Measurements from ENCODE around the gene PGLYRP4. TPM values are rescaled to one million over a fixed set of nuclear protein-coding genes. Genes with fewer than 3 reads are reported as not detected.

The PGLYRP4 gene
- total RNA-seq: not detected in 2 replicates

GRCh38 chr1:153348511-153349362 lies at the start of gene PGLYRP4:
TSS of gene PGLYRP4 (minus strand) at chr1:153348841. CDS start at chr1:153347932, 909 bp downstream.
- Mint-ChIP-seq H3K27ac (no peak within 1 kb of the TSS), H3K4me1 (ENCODE audit: low read depth) (peaks cover 27% of the 10 kb centered on the region), H3K36me3 (ENCODE audit: low read depth) (no peaks in the 10 kb centered on the region), H3K27me3 (ENCODE audit: insufficient read depth) (peaks cover 27% of the 10 kb centered on the region), H3K4me3 (no peak within 1 kb of the TSS), H3K9me3 (no peaks in the 10 kb centered on the region)
- DNase-seq (ENCODE audit: low spot score): no peak
- intact Hi-C loops (cut with micrococcal nuclease): no loop called here

GRCh38 chr1:153397924-153398651 lies 49.4 kb upstream of the PGLYRP4 start:
- DNase-seq (ENCODE audit: low spot score): no peak
- Mint-ChIP-seq H3K27ac (no peak overlapping the region), H3K4me3 (no peak overlapping the region), H3K9me3 (no peaks in the 10 kb centered on the region), H3K27me3 (ENCODE audit: insufficient read depth) (peaks cover 16% of the 10 kb centered on the region), H3K4me1 (ENCODE audit: low read depth) (no peaks in the 10 kb centered on the region), H3K36me3 (ENCODE audit: low read depth) (no peaks in the 10 kb centered on the region)
- intact Hi-C loops (cut with micrococcal nuclease): no loop called here

- Mint-ChIP-seq H3K27ac (no peak overlapping the region), H3K36me3 (ENCODE audit: low read depth) (no peaks in the 10 kb centered on the region), H3K4me3 (no peak overlapping the region), H3K4me1 (ENCODE audit: low read depth) (no peaks in the 10 kb centered on the region), H3K27me3 (ENCODE audit: insufficient read depth) (peaks cover 16% of the 10 kb centered on the region), H3K9me3 (no peaks in the 10 kb centered on the region)
- intact Hi-C loops (cut with micrococcal nuclease): no loop called here
- no peak for DNase-seq (ENCODE audit: low spot score)
Observed at GRCh38 chr1:153397051-153397923, 48.6 kb upstream of the PGLYRP4 start.

GRCh38 chr1:153396461-153396860 lies 47.8 kb upstream of the PGLYRP4 start:
- no peak for DNase-seq (ENCODE audit: low spot score)
- intact Hi-C loops (cut with micrococcal nuclease): no loop called here
- H3K4me3 Mint-ChIP-seq: no peak overlapping the region
- H3K27ac Mint-ChIP-seq: no peak overlapping the region
- no peaks in the 10 kb centered on the region for H3K4me1 Mint-ChIP-seq (ENCODE audit: low read depth)
- H3K27me3 Mint-ChIP-seq (ENCODE audit: insufficient read depth): peaks cover 18% of the 10 kb centered on the region
- H3K36me3 Mint-ChIP-seq (ENCODE audit: low read depth): no peaks in the 10 kb centered on the region
- H3K9me3 Mint-ChIP-seq: no peaks in the 10 kb centered on the region

GRCh38 chr1:153395776-153396175 lies 47.1 kb upstream of the PGLYRP4 start:
- no peak for DNase-seq (ENCODE audit: low spot score)
- intact Hi-C loops (cut with micrococcal nuclease): no loop called here
- H3K9me3 Mint-ChIP-seq: no peaks in the 10 kb centered on the region
- H3K4me3 Mint-ChIP-seq: no peak overlapping the region
- no peaks in the 10 kb centered on the region for H3K4me1 Mint-ChIP-seq (ENCODE audit: low read depth)
- peaks cover 18% of the 10 kb centered on the region for H3K27me3 Mint-ChIP-seq (ENCODE audit: insufficient read depth)
- no peak overlapping the region for H3K27ac Mint-ChIP-seq
- H3K36me3 Mint-ChIP-seq (ENCODE audit: low read depth): no peaks in the 10 kb centered on the region

- H3K36me3 Mint-ChIP-seq (ENCODE audit: low read depth): no peaks in the 10 kb centered on the region
- DNase-seq (ENCODE audit: low spot score): no peak
- intact Hi-C loops (cut with micrococcal nuclease): no loop called here
- H3K4me3 Mint-ChIP-seq: no peak overlapping the region
- H3K27me3 Mint-ChIP-seq (ENCODE audit: insufficient read depth): peaks cover 18% of the 10 kb centered on the region
- no peaks in the 10 kb centered on the region for H3K4me1 Mint-ChIP-seq (ENCODE audit: low read depth)
- H3K9me3 Mint-ChIP-seq: no peaks in the 10 kb centered on the region
- H3K27ac Mint-ChIP-seq: no peak overlapping the region
Observed at GRCh38 chr1:153395136-153395685, 46.6 kb upstream of the PGLYRP4 start.

- no peak overlapping the region for H3K4me3 Mint-ChIP-seq
- no peaks in the 10 kb centered on the region for H3K4me1 Mint-ChIP-seq (ENCODE audit: low read depth)
- intact Hi-C loops (cut with micrococcal nuclease): no loop called here
- DNase-seq (ENCODE audit: low spot score): no peak
- H3K27ac Mint-ChIP-seq: no peak overlapping the region
- no peaks in the 10 kb centered on the region for H3K9me3 Mint-ChIP-seq
- no peaks in the 10 kb centered on the region for H3K36me3 Mint-ChIP-seq (ENCODE audit: low read depth)
- peaks cover 17% of the 10 kb centered on the region for H3K27me3 Mint-ChIP-seq (ENCODE audit: insufficient read depth)
Observed at GRCh38 chr1:153394391-153394790, 45.8 kb upstream of the PGLYRP4 start.

GRCh38 chr1:153393926-153394325 lies 45.3 kb upstream of the PGLYRP4 start:
- intact Hi-C loops (cut with micrococcal nuclease): no loop called here
- H3K4me3 Mint-ChIP-seq: no peak overlapping the region
- no peak for DNase-seq (ENCODE audit: low spot score)
- peaks cover 16% of the 10 kb centered on the region for H3K27me3 Mint-ChIP-seq (ENCODE audit: insufficient read depth)
- no peaks in the 10 kb centered on the region for H3K36me3 Mint-ChIP-seq (ENCODE audit: low read depth)
- H3K9me3 Mint-ChIP-seq: no peaks in the 10 kb centered on the region
- H3K4me1 Mint-ChIP-seq (ENCODE audit: low read depth): no peaks in the 10 kb centered on the region
- no peak overlapping the region for H3K27ac Mint-ChIP-seq

- Mint-ChIP-seq H3K36me3 (ENCODE audit: low read depth) (no peaks in the 10 kb centered on the region), H3K27me3 (ENCODE audit: insufficient read depth) (peaks cover 17% of the 10 kb centered on the region), H3K27ac (no peak overlapping the region), H3K4me3 (no peak overlapping the region), H3K4me1 (ENCODE audit: low read depth) (no peaks in the 10 kb centered on the region), H3K9me3 (no peaks in the 10 kb centered on the region)
- DNase-seq (ENCODE audit: low spot score): no peak
- intact Hi-C loops (cut with micrococcal nuclease): no loop called here
Observed at GRCh38 chr1:153392822-153393221, 44.2 kb upstream of the PGLYRP4 start.

- H3K9me3 Mint-ChIP-seq: no peaks in the 10 kb centered on the region
- H3K4me1 Mint-ChIP-seq (ENCODE audit: low read depth): no peaks in the 10 kb centered on the region
- DNase-seq (ENCODE audit: low spot score): no peak
- H3K27me3 Mint-ChIP-seq (ENCODE audit: insufficient read depth): peaks cover 19% of the 10 kb centered on the region
- intact Hi-C loops (cut with micrococcal nuclease): no loop called here
- no peaks in the 10 kb centered on the region for H3K36me3 Mint-ChIP-seq (ENCODE audit: low read depth)
- H3K27ac Mint-ChIP-seq: no peak overlapping the region
- H3K4me3 Mint-ChIP-seq: no peak overlapping the region
Observed at GRCh38 chr1:153392258-153392657, 43.6 kb upstream of the PGLYRP4 start.

- intact Hi-C loops (cut with micrococcal nuclease): no loop called here
- Mint-ChIP-seq H3K4me3 (no peak within 1 kb of the TSS), H3K4me1 (ENCODE audit: low read depth) (peaks cover 8% of the 10 kb centered on the region), H3K27ac (no peak within 1 kb of the TSS), H3K36me3 (ENCODE audit: low read depth) (no peaks in the 10 kb centered on the region), H3K27me3 (ENCODE audit: insufficient read depth) (peaks cover 16% of the 10 kb centered on the region), H3K9me3 (no peaks in the 10 kb centered on the region)
- no peak for DNase-seq (ENCODE audit: low spot score)
Observed at GRCh38 chr1:153390938-153391710, 42.5 kb upstream of the PGLYRP4 start, which contains the start of gene S100A8. TSS of gene S100A8 (minus strand) at chr1:153391073. CDS start at chr1:153390535, 538 bp downstream.

Measured in activated T-helper 1 cell treated with anti-CD3 and anti-CD28 coated beads, Interleukin-12 subunit alpha, Interleukin-12 subunit beta, Interleukin-2, Interleukin-4 antibody, amounts not matched to agents 30 ng/mL and 10 ng/mL and 1 ng/mL, durations not matched to agents 14 hours and 24 hours and 36 hours (primary cell).